Body of pancreas (tissue), 4 donors: Measurements from ENCODE around the gene PRCP. TPM values are rescaled to one million over a fixed set of nuclear protein-coding genes. Genes with fewer than 3 reads are reported as not detected.
A peak's percentile ranks its signal among the peaks of the same experiment; 100 is the strongest.

Source experiments
- ATAC-seq: fragments of 150-250 bp; one replicate; pipeline ENCODE4 v1.9.1; 2016
- DNase-seq, 4 donors: peaks; one replicate each; pipeline ENCODE4 v3.0.0-alpha.2; 2019
- H3K27ac ChIP-seq, 4 donors: fragments of 200-600 bp; sonication (generic); 1 replicate in 3 of 4; 2 replicates in 1 of 4; pipeline versions ENCODE4 v1.5.1 to v1.6.1; 2016 to 2019; ENCODE audit warnings: mild to moderate bottlenecking in 1 of 4, mixed read lengths in 1 of 4, moderate library complexity in 1 of 4
- H3K27me3 ChIP-seq, 2 donors: fragments of 200-600 bp; sonication (generic); one replicate each; pipeline ENCODE4 v1.6.0; 2016; ENCODE audit warnings: mild to moderate bottlenecking in 1 of 2
- H3K36me3 ChIP-seq, 2 donors: fragments of 200-600 bp; sonication (generic); replicated peaks in 1 of 2; 2 replicates each; pipeline ENCODE4 v1.5.1; 2016; ENCODE audit warnings: low read depth in 2 of 2; ENCODE audit not compliant: insufficient read depth in 1 of 2
- H3K4me1 ChIP-seq: fragments of 200-600 bp; sonication (generic); one replicate; pipeline ENCODE4 v1.6.0; 2016
- H3K4me3 ChIP-seq, 2 donors: fragments of 200-600 bp; sonication (generic); 1 replicate in 1 of 2; 2 replicates in 1 of 2; pipeline ENCODE4 v1.5.1; 2016 to 2019
- H3K9me3 ChIP-seq, 3 donors: fragments of 200-600 bp; sonication (generic); 1 replicate in 2 of 3; 2 replicates in 1 of 3; pipeline ENCODE4 v1.5.1; 2016
- POLR2A ChIP-seq, 3 donors: fragments of 450-650 bp; IDR thresholded peaks; one replicate each; pipeline ENCODE4 v1.6.1; 2016; ENCODE audit warnings: antibody characterized with exemption in 3 of 3, mild to moderate bottlenecking in 2 of 3
- WGBS, 2 donors: methylation state at CpG; one replicate each; pipeline ENCODE4 v1.1.5; 2017; 5-methylcytosine and 5-hydroxymethylcytosine counted together
- intact Hi-C: fragments of 100-400 bp; cut with DNase I; formaldehyde crosslinking; loops from one replicate; pipeline ENCODE4 v1.15.1; 2023
- total RNA-seq, 2 donors: library from RNA; depleted of rRNA; stranded (reverse); fragments of >200 nt; gene quantifications; one replicate each; pipeline ENCODE4 v1.1.0, GENCODE V29; 2016
- TF ChIP-seq, protein P1 (sequence below), 7 experiments: fragments of 450-650 bp in 4 of 7; fragments of 200-600 bp in 3 of 7; sonication (generic) in 3 of 7; IDR thresholded peaks; one replicate each; pipeline ENCODE4 v1.5.1; 2016 to 2019; ENCODE audit warnings: antibody characterized with exemption in 7 of 7

The PRCP gene
- total RNA-seq, 2 donors from 2014 or later = 16.8 to 38.9 TPM

DNA sequence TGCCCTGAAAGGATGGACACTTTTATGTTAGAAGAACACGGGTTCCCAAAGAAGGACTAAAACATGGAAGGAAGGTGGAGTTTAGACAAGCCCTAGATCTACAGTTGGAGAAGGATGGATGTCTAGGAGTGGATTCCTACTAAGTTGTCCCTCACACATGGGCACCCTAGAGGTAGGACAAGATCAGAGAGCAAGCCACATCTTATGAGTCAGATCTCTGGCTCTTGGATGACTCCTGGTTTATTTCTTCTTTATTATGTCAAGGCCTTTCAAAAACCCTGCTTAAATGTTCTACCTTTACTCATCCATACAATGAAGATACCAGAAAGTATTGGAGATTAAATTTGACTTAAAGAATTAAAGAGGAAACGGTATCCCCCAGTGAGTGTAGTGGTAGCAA lies 34.4 kb downstream of the PRCP start:
- intact Hi-C loops = loop anchor here (10.0 kb wide), 1 partner anchor 141 kb away; no protein-coding TSS in a partner anchor
- ATAC-seq = no peak
- WGBS, 2 donors = 80 to 88% methylated on average over 2 of the region's 2 CpGs

DNA sequence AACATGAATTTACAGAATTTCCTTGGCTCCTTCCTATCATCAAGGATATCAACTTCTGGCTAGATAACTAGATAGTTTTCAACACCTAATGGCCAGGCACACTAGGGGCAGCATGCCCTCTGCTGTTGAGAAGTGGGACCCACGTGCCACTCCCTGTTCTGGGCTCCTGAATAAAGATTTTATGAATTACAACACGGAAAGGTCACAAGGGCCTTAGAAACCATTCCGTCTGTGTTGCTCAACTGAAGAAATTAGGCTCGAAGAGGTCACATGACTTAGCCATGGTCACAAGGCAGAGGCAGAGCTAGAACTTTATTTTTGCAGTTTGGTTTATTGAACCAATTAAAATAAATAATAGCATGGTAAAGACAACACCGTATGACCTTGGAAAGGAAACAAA lies 36.0 kb downstream of the PRCP start:
- WGBS, 2 donors = 5 to 10% methylated on average over 5 of the region's 5 CpGs
- ATAC-seq (peak; percentile 88), DNase-seq (peak; percentile 46 to 72 (median 64))
- H3K27ac ChIP-seq = no peak overlapping the region
- intact Hi-C loops = loop anchor here (10.0 kb wide), 1 partner anchor 139 kb away; no protein-coding TSS in a partner anchor
- H3K36me3 ChIP-seq = no peaks in the 10 kb centered on the region
- no peak for TF ChIP-seq POLR2A (IDR thresholded peaks at IDR 0.05)
- TF ChIP-seq, protein P1, sequence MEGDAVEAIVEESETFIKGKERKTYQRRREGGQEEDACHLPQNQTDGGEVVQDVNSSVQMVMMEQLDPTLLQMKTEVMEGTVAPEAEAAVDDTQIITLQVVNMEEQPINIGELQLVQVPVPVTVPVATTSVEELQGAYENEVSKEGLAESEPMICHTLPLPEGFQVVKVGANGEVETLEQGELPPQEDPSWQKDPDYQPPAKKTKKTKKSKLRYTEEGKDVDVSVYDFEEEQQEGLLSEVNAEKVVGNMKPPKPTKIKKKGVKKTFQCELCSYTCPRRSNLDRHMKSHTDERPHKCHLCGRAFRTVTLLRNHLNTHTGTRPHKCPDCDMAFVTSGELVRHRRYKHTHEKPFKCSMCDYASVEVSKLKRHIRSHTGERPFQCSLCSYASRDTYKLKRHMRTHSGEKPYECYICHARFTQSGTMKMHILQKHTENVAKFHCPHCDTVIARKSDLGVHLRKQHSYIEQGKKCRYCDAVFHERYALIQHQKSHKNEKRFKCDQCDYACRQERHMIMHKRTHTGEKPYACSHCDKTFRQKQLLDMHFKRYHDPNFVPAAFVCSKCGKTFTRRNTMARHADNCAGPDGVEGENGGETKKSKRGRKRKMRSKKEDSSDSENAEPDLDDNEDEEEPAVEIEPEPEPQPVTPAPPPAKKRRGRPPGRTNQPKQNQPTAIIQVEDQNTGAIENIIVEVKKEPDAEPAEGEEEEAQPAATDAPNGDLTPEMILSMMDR (IDR thresholded peaks at IDR 0.05) = peak; percentile 40 to 72 (median 59)
- H3K4me1 ChIP-seq = peaks cover 8% of the 10 kb centered on the region
- H3K9me3 ChIP-seq = no peaks in the 10 kb centered on the region
- H3K27me3 ChIP-seq = no peaks in the 10 kb centered on the region
- no peak overlapping the region for H3K4me3 ChIP-seq

More for the DNA sequence above, 34.4 kb downstream of the PRCP start:
- Histone ChIP-seq H3K36me3 (no peaks in the 10 kb centered on the region), H3K4me3 (no peak overlapping the region), H3K27ac (no peak overlapping the region), H3K9me3 (no peaks in the 10 kb centered on the region), H3K27me3 (no peaks in the 10 kb centered on the region), H3K4me1 (peaks cover 8% of the 10 kb centered on the region)
- TF ChIP-seq POLR2A (IDR thresholded peaks at IDR 0.05) = no peak
- TF ChIP-seq, protein P1 (IDR thresholded peaks at IDR 0.05) = no peak
- DNase-seq = no peak

DNA sequence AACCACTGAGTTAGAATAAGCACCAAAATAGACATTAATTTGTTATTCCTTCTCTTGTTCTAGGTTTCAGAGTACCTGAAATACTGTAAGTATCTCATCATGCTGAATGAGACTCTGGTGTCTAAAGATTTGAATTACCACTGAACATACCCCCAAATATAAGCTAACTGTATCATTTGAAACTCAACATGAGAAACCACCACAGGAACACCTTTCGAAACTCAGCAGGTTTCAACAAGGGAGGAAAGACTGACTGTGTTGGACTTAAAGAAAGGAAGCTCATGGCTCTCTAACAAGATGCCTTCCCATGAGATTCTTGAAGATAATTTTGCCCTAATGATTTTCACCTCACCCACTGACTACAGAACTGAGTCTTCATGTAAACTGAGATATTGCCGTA lies 37.0 kb downstream of the PRCP start:
- H3K9me3 ChIP-seq = no peaks in the 10 kb centered on the region
- H3K27ac ChIP-seq = no peak overlapping the region
- ATAC-seq = no peak
- TF ChIP-seq, protein P1 (IDR thresholded peaks at IDR 0.05) = no peak
- no peak for TF ChIP-seq POLR2A (IDR thresholded peaks at IDR 0.05)
- intact Hi-C loops = loop anchor here (10.0 kb wide), 1 partner anchor 138 kb away; no protein-coding TSS in a partner anchor
- H3K4me3 ChIP-seq = no peak overlapping the region
- H3K27me3 ChIP-seq = no peaks in the 10 kb centered on the region
- WGBS, 2 donors = 90 to 93% methylated on average over 2 of the region's 2 CpGs
- no peak for DNase-seq
- H3K36me3 ChIP-seq = no peaks in the 10 kb centered on the region
- peaks cover 8% of the 10 kb centered on the region for H3K4me1 ChIP-seq

DNA sequence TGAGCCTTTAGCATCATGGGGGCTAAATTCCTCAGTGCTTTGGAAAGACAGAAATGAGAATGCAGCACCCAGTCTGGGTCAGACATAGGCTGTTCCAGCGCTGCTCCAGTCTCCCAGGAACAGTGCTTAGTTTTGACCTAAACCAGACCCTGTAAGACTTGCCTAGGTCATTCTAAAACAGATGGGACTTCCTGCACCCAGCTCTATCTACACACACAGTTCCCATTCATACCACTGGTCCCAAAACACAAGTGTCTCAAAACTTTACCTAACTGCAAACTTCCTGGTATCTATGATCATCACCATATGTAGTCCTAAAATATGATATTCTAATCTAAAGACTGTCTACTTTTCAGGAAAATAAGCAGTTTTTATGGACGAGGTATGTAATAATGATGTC lies 37.9 kb downstream of the PRCP start:
- no peaks in the 10 kb centered on the region for H3K9me3 ChIP-seq
- H3K27me3 ChIP-seq = no peaks in the 10 kb centered on the region
- DNase-seq (no peak), ATAC-seq (no peak)
- H3K27ac ChIP-seq = no peak overlapping the region
- H3K4me1 ChIP-seq = peaks cover 8% of the 10 kb centered on the region
- intact Hi-C loops = loop anchor here (10.0 kb wide), 1 partner anchor 138 kb away; no protein-coding TSS in a partner anchor
- WGBS, 2 donors = 84 to 85% methylated on average over 2 of the region's 2 CpGs
- TF ChIP-seq, protein P1 (IDR thresholded peaks at IDR 0.05) = no peak
- no peak for TF ChIP-seq POLR2A (IDR thresholded peaks at IDR 0.05)
- no peaks in the 10 kb centered on the region for H3K36me3 ChIP-seq
- H3K4me3 ChIP-seq = no peak overlapping the region

DNA sequence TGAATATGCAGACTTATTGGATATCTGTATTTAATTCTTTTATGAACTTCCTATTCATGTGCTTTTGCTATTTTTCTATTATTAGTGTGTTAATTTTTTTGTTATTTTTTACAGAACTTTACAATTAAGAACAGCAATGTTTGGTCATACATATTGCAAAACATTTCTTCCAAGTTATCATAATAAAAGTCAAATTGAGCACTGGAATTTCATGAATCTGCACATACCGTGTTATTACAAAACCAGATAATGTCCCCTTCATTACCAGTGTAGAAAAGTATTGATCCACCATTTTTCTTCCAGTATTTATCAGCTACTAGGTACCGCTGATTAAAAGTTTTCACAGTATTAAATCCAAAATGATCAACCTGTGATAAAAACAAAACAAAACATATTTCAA lies 40.5 kb downstream of the PRCP start:
- Histone ChIP-seq H3K36me3 (no peaks in the 10 kb centered on the region), H3K27ac (no peak overlapping the region), H3K9me3 (no peaks in the 10 kb centered on the region), H3K27me3 (no peaks in the 10 kb centered on the region), H3K4me3 (no peak overlapping the region), H3K4me1 (peaks cover 8% of the 10 kb centered on the region)
- ATAC-seq (no peak), DNase-seq (no peak)
- TF ChIP-seq, protein P1 (IDR thresholded peaks at IDR 0.05) = no peak
- TF ChIP-seq POLR2A (IDR thresholded peaks at IDR 0.05) = no peak
- intact Hi-C loops = loop anchor here (10.0 kb wide), 1 partner anchor 135 kb away; no protein-coding TSS in a partner anchor
- WGBS, 2 donors = 58 to 63% methylated on average over 2 of the region's 2 CpGs
